ENCODE data around the gene GSTM3.
"Not testable (repeated sequence)": the region's sequence is repeated elsewhere in the genome, so short reads cannot be mapped to it uniquely, and the experiment has no call there.

The GSTM3 gene

DNA sequence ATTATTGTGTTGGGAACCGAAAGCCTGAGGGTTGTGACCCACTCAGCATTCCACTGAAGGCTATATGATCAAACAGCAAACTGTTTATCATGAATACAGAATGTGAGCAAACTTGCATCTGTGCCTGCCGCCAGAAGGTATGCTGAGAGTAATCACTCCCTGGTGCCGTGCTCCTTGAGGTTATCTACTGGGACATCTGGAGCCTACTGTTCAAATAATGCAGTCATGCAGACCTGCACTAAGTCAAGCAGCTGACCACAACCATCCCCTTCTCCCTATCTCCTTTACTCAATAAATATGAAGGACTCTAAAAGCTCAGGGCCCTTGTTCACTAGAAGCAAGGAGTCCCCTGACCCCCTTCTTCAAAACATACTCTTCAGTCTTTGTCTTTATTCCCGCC is 15.3 kb downstream of the GSTM3 start:
- no peak for DNase-seq

DNA sequence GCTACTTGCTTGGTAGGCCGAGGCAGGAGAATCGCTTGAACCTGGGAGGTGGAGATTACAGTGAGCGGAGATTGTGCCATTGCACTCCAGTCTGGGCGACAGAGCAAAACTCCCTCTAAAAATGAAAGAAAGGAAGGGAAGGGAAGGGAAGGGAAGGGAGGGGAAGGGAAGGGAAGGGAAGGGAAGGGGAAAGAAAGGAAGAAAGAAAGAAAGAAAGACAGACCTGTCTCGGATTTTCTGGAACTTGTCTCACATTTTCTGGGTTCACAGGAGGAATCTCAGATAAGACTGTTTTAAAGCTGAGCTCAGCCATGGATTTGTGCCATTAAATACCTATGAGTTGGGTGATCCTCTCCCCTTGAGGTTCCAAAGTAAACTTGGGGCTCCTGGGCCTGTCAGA is 15.9 kb downstream of the GSTM3 start:
- no peak for DNase-seq

DNA sequence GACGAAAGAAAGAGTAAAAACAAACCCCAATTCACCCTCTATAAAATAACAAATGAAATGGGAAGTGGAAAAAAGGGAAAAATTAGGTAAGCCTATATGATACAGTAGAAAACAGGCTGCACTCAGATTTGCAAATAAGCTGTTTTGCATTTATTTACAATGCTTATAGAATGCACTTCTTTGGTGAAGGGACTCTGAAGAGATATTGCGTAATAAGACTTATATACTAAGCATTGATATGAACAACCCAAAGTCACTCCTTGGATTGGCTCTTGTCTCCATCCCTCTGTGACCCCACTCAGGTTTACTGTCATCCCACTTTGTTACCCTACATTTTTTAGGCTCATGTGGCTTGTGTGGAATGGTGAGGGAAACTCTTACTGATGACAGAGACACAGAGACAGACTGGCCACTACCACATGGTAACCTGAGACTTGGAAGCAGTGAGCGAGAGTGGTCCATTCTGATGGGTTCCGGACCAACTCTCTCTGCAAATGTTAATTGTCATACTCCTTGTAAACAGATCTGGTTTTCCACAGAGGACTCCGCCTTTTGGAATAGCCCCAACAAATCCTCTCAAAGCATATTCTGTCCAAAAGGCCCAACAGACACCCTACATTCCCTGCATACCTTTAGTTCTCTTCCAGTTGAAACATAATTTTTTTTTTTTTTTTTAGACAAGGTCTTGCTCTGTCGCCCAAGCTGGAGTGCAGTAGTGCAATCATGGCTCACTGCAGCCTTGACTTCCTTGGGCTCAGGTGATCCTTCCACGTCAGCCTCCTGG is 17.7 kb downstream of the GSTM3 start:
- peak; percentile 48 to 74 for DNase-seq

- no peak for DNase-seq
These were observed 18.9 kb downstream of the GSTM3 start for GRCh38 chr1:109721971-109722370.

GRCh38 chr1:109721042-109721441 is 19.8 kb downstream of the GSTM3 start:
- no peak for DNase-seq

DNA sequence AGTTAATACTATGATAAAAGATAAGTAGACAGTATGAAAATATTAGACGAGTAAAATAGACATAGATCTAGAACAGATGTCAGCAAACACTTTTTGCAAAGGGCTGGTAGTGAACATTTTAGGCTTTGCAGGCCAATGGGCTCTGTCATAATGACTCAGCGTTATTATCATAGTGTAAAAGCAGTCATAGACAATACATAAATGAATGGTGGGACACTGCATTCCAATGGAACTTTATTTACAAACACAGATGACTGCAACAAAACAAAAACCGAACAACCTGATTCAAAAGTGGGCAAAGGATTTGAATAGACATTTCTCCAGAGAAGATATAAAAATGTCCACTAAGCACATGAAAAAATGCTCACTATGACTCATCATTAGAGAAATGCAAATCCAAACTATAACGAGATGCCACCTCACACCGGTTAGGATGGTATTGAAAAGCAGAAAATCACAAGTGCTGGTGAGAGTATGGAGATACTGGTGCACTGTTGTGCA is 21.5 kb downstream of the GSTM3 start:
- DNase-seq = no peak

GRCh38 chr1:109718495-109718894 is 22.3 kb downstream of the GSTM3 start:
- DNase-seq = peak in 1 of 2 experiments; percentile 45

DNA sequence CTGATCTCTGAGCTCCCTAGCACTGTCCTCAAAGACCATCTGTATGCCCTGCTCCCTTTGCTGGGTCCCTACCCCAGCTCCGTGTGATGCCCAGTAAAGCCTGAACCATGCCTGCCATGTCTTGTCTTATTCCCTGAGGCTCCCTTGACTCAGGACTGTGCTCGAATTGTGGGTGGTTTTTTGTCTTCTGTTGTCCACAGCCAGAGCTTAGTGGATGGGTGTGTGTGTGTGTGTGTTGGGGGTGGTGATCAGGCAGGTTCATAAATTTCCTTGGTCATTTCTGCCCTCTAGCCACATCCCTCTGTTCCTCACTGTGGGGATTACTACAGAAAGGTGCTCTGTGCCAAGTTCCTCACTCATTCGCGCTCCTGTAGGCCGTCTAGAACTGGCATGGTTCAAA is 23.1 kb downstream of the GSTM3 start:
- no peak for DNase-seq

DNA sequence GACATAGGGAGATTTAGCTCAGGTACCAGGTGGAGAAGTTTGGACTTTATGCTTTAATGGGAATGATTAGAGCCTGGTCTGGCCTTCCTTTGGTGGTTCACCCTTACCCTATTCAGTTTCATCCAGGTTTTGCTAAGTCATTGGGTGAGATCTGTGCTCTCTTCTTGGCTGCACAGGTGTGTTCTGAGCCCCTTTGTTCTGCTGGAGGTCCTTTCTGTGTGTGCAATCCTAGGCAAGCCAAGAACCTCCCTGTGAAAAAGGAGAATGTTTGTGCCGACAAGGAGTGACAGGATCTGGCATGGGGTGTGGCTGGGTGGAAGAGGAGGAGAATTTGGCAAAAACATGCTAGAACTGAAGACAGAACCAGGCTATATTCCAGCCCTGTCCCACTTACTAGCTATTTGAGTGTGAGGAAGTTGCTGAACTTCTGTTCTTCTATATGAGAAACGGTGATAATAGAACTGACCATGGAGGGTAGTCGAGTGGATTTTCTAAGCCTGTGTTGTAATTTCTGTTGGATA is 24.2 kb downstream of the GSTM3 start:
- DNase-seq = no peak

- DNase-seq = no peak
These were observed 24.7 kb downstream of the GSTM3 start for GRCh38 chr1:109716121-109716520.

DNA sequence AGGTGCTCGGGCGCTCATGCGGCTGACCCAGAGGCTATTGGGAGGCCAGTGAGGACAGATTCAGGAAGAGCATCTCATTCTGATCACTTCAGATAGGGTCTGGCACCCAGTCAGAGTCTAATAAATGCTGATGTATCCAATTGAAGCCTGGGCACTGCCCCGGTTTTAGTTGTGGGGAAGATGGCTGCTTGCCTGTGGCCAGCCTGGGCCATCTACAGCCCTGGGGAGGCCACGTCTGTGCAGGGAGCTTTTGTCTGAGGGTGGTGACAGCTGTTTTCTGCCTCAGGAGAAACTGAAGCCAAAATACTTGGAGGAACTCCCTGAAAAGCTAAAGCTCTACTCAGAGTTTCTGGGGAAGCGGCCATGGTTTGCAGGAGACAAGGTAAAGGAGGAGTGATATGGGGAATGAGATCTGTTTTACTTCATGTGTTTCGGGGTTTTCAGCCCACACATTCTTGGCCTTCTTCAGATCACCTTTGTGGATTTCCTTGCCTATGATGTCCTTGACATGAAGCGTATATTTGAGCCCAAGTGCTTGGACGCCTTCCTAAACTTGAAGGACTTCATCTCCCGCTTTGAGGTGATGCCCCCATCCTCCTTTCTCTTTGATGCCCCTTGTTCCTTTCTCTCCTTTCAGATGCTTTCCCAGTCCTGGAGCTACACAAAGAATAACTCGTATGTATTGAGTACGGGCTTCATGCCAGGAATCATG is 26.0 kb downstream of the GSTM3 start:
- DNase-seq = no peak

DNA sequence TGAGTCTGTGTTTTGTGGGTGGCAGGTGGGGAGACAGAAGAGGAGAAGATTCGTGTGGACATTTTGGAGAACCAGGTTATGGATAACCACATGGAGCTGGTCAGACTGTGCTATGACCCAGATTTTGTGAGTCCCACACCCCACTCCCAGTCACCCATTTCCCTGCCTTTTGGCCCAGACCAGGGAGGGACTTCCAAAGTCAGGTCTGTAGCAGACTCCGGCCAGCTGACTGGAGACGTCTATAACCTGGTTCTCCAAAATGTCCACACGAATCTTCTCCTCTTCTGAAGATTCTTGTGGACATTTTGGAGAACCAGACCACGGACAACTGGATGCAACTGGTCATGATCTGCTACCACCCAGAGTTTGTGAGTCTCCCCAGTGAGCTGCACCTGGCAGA is 27.2 kb downstream of the GSTM3 start:
- DNase-seq = no peak

DNA sequence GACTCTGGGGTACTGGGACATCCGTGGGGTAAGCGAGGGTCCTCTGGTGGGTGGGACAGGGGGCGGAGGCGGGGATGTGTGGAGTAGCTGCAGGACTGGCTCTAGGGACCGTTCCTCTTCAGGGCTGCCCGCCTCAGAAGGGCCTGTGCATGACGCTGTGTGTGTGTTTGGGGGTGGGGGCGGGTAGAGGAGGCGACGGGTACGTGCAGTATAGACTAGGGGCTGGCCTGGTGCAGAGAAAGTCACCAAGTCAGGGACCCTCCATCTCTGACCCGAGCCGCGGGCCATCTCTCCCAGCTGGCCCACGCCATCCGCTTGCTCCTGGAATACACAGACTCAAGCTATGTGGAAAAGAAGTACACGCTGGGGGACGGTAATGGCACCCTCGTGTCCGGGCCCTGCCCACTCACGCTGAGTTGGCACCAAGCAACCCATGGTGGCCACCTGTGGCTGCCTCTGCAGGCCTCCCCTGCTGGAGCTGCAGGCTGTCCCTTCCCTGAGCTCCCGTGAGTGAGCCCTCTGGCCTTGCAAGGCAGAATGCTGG is 28.4 kb downstream of the GSTM3 start:
- no peak for DNase-seq

DNA sequence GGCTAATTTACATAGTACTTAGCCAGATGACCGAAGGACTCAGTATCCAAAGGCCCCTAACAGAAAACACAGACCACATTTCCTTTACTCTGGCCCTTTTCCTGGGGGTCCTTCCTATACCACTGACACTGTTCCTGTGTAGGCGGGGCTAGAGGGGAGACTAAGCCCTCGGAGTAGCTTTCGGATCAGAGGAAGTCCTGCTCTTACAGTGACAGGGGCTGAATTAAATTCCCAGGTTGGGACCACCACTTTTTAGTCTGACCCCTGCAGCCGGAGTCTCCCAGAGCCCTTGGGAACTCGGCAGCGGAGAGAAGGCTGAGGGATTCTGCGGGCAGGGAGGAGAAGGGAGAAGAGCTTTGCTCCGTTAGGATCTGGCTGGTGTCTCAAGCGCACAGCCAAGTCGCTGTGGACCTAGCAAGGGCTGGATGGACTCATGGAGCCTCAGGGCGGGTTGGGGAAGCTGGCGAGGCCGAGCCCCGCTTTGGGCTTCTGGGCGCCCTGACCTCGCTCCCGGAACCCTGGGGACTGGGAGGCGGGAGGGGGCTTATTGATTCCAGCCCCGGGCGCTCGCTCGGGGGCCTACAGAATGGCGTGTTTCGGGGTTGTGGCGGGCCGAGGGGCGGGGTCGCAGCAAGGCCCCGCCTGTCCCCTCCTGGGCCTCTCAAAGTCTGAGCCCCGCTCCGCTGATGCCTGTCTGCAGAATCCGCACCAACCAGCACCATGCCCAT is 29.1 kb downstream of the GSTM3 start, which contains the start of gene GSTM5:
Gene GSTM5 (plus strand): TSS at position 659 of the 728 bp plus-strand sequence. CDS start 62 bp downstream, at position 721.
- not testable (repeated sequence) for DNase-seq

DNA sequence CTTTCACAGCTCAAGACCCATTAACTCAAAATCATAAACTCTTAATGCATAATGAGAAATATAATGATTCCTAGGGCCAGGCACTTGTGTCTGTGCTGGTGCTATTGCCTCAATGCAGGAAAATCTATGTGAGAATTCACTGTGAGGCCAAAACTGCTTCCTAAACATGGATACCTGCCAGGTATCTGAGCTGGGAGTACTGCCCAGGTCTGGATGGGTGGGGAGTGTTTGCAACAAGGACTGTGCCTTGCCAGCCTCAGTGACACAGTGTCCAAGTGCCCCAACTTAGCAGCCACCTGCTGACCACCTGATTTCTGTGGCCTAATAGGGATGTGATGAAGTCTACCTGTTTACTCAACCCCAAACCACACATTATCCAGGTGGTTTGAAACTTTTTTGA is 31.0 kb downstream of the GSTM3 start:
- DNase-seq = not testable (repeated sequence)

GRCh38 chr1:109708949-109709348 is 31.9 kb downstream of the GSTM3 start:
- DNase-seq = not testable (repeated sequence)

DNA sequence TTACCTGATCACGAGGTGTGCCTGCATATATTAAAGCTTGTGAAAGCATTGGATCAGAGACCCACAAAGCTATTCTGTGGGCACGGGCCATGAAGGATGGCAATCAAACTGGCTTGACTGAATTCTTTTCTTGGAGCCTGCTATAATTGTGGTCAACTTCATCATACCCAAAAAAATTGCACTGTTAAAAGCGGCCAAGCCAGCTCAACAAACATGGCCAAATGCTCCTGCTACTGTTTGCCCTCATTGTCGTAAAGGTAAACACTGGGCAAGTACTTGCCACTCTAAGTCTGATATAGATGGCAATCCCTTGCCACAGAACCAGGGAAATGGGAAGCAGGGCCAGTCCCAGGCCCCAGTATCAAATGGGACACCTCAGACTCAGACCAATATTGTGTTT is 35.4 kb downstream of the GSTM3 start:
- DNase-seq = no peak

DNA sequence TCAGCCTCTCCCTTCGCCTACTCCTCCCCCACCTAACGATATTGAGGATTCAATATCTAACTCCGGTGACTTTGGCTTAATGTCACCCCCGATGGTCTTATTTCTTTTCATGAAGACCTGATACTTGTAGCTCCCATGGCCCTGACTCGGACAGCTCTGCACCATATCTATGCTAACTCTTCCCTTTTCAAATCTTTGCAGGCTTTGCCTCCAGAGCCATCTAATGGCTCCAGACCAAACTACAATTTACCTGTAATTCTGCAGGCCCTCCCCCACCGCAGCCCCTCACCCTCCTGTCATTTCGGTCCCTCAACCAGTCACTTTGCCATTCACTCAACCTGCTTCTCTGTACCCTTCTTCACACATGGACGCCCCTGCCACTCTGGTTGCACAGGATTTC is 36.7 kb downstream of the GSTM3 start:
- peak in 1 of 2 experiments; percentile 19 for DNase-seq

GRCh38 chr1:109702940-109703339 is 37.9 kb downstream of the GSTM3 start:
- DNase-seq = not testable (repeated sequence)

- not testable (repeated sequence) for DNase-seq
These were observed 43.0 kb downstream of the GSTM3 start for GRCh38 chr1:109697861-109698260.

- DNase-seq = no peak
These were observed 43.8 kb downstream of the GSTM3 start for GRCh38 chr1:109697066-109697465.

- not testable (repeated sequence) for DNase-seq
These were observed 45.7 kb downstream of the GSTM3 start for GRCh38 chr1:109695138-109695537.

GRCh38 chr1:109694400-109694799 is 46.4 kb downstream of the GSTM3 start:
- DNase-seq = not testable (repeated sequence)
